BJ (cell line): Measurements from ENCODE around the gene PARD6B. TPM values are rescaled to one million over a fixed set of nuclear protein-coding genes. Genes with fewer than 3 reads are reported as not detected.

Experiments used
- CTCF ChIA-PET: fragments of 350-600 bp; formaldehyde crosslinking; extraction: SDS; loops from one replicate; lab custom pipeline; 2021; ENCODE audit warnings: antibody characterized with exemption, inconsistent platforms; lab: Yijun Ruan, JAX
- POLR2A ChIA-PET: fragments of 300-600 bp; sonication (Branson Sonifier 250); formaldehyde crosslinking; extraction: SDS; loops from one replicate; lab custom pipeline; 2021; ENCODE audit warnings: antibody characterized with exemption; lab: Charles Lee
- DNase-seq: peaks from one replicate; pipeline ENCODE4 v3.0.0-alpha.2; 2011; ENCODE audit warnings: low read depth
- H3K27me3 ChIP-seq: 2 replicates; pipeline ENCODE4 v1.6.0; 2011; ENCODE audit warnings: low read length; ENCODE audit not compliant: control insufficient read depth, insufficient read depth
- H3K36me3 ChIP-seq: 2 replicates; pipeline ENCODE4 v1.5.1; 2011; ENCODE audit warnings: low read length; ENCODE audit not compliant: control insufficient read depth, insufficient read depth
- H3K4me3 ChIP-seq: 2 replicates; pipeline ENCODE4 v1.5.1; 2011; ENCODE audit warnings: low read depth, mild to moderate bottlenecking, control low read depth, low read length
- polyA plus RNA-seq: library from polyadenylated mRNA; depleted of rRNA; stranded (reverse); fragments of >200 nt; gene quantifications from 2 replicates; pipeline ENCODE4 v1.2.3, GENCODE V29; 2011
- TF ChIP-seq, protein P1 (sequence below): IDR thresholded peaks from 2 replicates; pipeline ENCODE4 v1.5.1; 2011; ENCODE audit warnings: low read depth, mild to moderate bottlenecking, control low read depth, inconsistent platforms, low read length, moderate library complexity; ENCODE audit not compliant: insufficient read depth

The PARD6B gene
- polyA plus RNA-seq, 1 experiment = 0.11 TPM

DNA sequence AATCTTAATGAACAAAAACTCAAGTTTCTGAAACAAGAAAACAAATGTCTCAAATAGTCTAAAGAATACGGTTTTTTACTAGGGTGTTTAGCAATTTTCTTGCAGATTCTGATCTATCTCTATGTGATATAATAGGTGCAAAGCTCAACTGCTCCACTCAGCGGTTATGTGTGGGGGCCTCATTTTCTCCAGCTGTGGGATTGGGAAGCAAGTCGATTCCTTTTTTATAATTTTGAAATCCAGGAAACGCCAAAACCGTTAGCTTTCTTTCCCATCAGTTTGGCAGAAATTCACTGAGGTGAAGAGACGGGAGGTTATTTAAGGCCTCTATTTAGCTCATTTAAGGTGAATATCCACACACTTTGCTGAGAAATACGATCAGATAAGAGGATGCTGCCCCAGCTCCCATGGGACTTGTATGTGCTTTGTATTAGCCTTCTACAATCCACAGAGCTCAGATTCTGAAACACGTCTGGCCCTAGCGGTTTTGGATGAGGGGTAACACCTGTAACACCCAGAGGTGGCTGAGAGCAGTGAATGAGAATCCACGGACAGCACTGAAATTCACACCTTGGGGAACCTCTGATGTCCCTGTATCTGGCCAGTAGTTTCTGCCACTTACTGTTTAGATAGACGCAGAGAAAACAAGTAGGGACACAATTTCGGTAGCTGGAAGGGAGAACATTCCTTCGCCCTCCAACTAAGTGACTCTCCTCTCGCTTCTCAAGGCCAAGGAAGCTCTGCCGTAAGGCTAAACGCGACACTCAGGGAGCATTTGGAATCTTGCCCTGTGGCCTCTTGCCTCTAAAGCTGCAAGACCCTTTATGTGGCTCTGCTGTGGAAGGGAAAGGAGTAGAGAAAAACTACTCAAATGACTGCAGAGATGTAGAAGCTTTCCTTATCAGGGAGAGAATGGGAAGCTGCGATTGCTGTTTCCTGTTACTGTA lies 56.9 kb downstream of the PARD6B start:
- TF ChIP-seq, protein P1, sequence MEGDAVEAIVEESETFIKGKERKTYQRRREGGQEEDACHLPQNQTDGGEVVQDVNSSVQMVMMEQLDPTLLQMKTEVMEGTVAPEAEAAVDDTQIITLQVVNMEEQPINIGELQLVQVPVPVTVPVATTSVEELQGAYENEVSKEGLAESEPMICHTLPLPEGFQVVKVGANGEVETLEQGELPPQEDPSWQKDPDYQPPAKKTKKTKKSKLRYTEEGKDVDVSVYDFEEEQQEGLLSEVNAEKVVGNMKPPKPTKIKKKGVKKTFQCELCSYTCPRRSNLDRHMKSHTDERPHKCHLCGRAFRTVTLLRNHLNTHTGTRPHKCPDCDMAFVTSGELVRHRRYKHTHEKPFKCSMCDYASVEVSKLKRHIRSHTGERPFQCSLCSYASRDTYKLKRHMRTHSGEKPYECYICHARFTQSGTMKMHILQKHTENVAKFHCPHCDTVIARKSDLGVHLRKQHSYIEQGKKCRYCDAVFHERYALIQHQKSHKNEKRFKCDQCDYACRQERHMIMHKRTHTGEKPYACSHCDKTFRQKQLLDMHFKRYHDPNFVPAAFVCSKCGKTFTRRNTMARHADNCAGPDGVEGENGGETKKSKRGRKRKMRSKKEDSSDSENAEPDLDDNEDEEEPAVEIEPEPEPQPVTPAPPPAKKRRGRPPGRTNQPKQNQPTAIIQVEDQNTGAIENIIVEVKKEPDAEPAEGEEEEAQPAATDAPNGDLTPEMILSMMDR = peak; percentile 75
- ChIA-PET CTCF (interaction anchor here (0.6 to 4.0 kb wide), 32 partner anchors 9 to 602 kb away, joined by 3 to 27 read pairs (median 4); partner anchors contain the start of genes CEBPB, DPM1 and MOCS3), POLR2A (interaction anchor here (1.2 kb wide), 1 partner anchor 162 kb away, joined by 4 read pairs; no protein-coding TSS in a partner anchor)
- Histone ChIP-seq H3K4me3 (no peak overlapping the region), H3K36me3 (no peaks in the 10 kb centered on the region), H3K27me3 (no peaks in the 10 kb centered on the region)
- DNase-seq = peak; percentile 44

DNA sequence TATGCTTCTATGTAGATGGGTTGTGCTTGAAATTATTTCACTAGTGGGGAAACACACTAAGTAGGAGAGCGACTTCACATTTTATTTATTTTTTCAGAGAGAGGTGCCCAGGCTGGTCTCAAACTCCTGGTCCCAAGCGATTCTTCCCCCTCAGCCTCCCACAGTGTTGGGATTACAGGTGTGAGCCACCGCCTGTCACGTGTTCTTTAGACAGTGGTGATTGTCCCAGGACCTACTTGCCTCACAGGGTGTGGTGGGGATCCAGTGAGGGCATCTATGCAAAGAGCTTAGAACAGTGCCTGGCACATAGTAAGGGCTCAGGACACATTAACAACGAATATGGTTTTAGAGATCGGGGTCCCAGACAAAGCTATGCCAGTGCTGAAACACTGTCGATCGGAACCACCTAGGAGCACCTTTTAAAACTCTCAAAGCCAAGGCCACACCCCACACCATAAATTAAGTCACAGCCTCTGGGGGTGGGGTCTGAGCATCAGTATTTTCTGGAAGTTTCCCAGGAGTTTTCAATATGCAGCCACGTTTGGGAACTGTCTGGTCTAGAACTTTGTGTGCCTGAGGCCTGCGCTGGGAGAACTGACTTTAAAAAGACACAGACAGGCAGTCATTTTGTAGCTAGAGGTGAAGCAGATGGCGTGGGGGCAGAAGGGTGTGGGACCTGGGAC lies 58.7 kb downstream of the PARD6B start:
- no peak overlapping the region for H3K4me3 ChIP-seq
- ChIA-PET CTCF (interaction anchor here (0.6 to 8.9 kb wide), 27 partner anchors 8 to 546 kb away, joined by 3 to 152 read pairs (median 5); partner anchors contain the start of genes ADNP, DPM1 and MOCS3), POLR2A (interaction anchor here (0.6 to 0.9 kb wide), 2 partner anchors 61 to 141 kb away, joined by 3 read pairs; partner anchors contain the start of gene ADNP)
- H3K36me3 ChIP-seq = no peaks in the 10 kb centered on the region
- TF ChIP-seq, protein P1 = no peak
- no peaks in the 10 kb centered on the region for H3K27me3 ChIP-seq
- no peak for DNase-seq

DNA sequence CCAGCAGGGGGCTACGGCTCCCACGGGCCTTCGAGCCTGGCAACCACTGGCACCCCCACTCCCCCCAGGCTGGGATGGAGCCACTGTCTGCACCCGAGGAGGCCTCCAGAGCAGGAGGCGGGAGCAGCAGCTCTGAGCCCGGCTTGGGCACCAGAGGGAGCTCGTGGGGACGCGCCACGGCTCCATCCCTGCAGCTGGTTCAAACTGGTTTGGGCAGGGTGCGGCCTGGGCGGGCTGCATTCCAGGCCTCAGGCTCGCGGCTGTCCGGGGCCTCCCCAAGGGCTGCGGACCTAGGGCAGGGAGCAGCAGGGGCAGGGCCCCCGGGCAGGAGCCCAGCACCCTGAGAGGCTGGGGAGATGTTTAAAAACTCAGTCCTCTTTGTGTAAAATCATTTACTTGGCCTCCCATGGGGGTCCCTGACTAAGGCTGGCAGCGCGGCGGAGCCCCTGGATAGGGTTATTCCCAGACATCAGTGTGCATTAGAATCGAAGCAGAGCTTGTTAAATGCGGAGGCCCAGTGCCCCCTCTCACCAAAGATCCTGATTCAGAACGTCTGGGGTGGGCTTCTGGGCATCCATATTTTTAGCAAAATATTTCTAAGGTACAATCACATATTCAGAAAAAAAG lies 59.4 kb downstream of the PARD6B start:
- CTCF ChIA-PET = interaction anchor here (0.6 to 8.9 kb wide), 27 partner anchors 9 to 547 kb away, joined by 3 to 152 read pairs (median 4); partner anchors contain the start of genes ADNP, DPM1 and MOCS3
- H3K4me3 ChIP-seq = no peak overlapping the region
- POLR2A ChIA-PET = interaction anchor here (0.6 to 0.9 kb wide), 4 partner anchors 62 to 965 kb away, joined by 3 to 5 read pairs (median 3); partner anchors contain the start of gene ADNP
- TF ChIP-seq, protein P1 = peak; percentile 97
- H3K36me3 ChIP-seq = no peaks in the 10 kb centered on the region
- DNase-seq = peak; percentile 46
- H3K27me3 ChIP-seq = no peaks in the 10 kb centered on the region

DNA sequence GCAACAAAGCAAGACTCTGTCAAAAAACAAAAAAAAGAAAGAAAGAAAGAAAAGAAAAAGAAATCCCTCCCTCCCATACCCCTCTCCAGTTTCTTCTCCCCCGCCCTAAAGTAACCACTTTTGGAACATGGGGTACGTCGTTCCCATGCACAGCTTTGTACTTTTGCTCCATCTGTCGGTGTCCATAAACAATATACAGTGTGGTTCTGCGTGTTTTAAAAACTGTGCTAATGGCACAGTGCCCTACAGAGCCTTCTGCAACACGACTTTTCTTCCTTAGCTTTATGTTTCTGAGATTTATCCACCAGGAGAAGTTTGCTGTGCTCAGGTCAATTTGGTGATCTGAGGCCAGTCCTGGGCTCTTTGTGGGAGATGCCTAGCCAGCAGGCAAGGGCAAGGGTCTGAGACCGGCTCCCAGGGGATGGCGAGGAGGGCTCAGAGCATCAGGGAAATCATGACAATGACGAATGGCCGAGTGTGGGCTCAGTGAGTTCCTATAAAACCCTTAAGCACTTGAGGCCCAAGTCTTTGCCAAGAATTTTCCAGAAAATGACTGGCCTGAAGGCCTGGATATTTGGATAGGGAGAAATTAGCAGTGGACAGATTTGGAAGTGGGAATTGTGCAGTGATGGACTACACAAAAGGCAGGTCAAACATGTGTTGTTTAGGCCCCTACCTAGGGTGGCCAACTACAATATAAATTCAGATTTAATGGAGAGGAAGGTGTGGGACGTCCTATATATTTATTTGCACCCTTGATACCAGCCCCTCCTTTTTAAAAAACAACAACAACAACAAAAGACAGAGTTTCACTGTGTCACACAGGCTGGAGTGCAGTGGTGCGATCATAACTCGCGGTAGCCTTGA lies 61.6 kb downstream of the PARD6B start:
- ChIA-PET POLR2A (interaction anchor here (0.6 kb wide), 3 partner anchors 25 to 172 kb away, joined by 4 to 11 read pairs (median 7); no protein-coding TSS in a partner anchor), CTCF (interaction anchor here (0.6 to 8.9 kb wide), 21 partner anchors 8 to 533 kb away, joined by 3 to 152 read pairs (median 8); partner anchors contain the start of genes ADNP, DPM1 and MOCS3)
- no peak for DNase-seq

More for the DNA sequence above, 61.6 kb downstream of the PARD6B start:
- Histone ChIP-seq H3K36me3 (no peaks in the 10 kb centered on the region), H3K4me3 (no peak overlapping the region), H3K27me3 (no peaks in the 10 kb centered on the region)
- TF ChIP-seq, protein P1 = 0 out of 2 replicates have a peak, but pooled peaks have one; percentile 5
